HG02759 (cell line): Measurements from ENCODE around the gene DHRS13.
"Not testable (repeated sequence)": the region's sequence is repeated elsewhere in the genome, so short reads cannot be mapped to it uniquely, and the experiment has no call there.

ENCODE experiments used
- ATAC-seq: cut with Tn5 transposase; IDR thresholded peaks from one replicate; pipeline ENCODE4 v1.9.1; 2021; ENCODE audit warnings: mild to moderate bottlenecking, moderate library complexity; ENCODE audit not compliant: unreplicated experiment

Gene DHRS13

GRCh38 chr17:28883967-28884702 lies 18.7 kb downstream of the DHRS13 start:
- no peak for ATAC-seq

- ATAC-seq, result no peak
Measured at GRCh38 chr17:28882154-28882895, 20.6 kb downstream of the DHRS13 start.

- ATAC-seq, result no peak
Measured at GRCh38 chr17:28881533-28882056, 21.3 kb downstream of the DHRS13 start.

- ATAC-seq, result no peak
Measured at GRCh38 chr17:28880572-28880945, 22.3 kb downstream of the DHRS13 start.

- no peak for ATAC-seq
Measured at GRCh38 chr17:28879886-28880571, 22.9 kb downstream of the DHRS13 start.

- ATAC-seq, result no peak
Measured at GRCh38 chr17:28878981-28879380, 23.9 kb downstream of the DHRS13 start.

- ATAC-seq, result no peak
Measured at GRCh38 chr17:28878158-28878910, 24.5 kb downstream of the DHRS13 start.

GRCh38 chr17:28877150-28877711 lies 25.6 kb downstream of the DHRS13 start:
- not testable (repeated sequence) for ATAC-seq

GRCh38 chr17:28875848-28876550 lies 26.9 kb downstream of the DHRS13 start:
- ATAC-seq, result no peak

GRCh38 chr17:28874750-28875149 lies 28.1 kb downstream of the DHRS13 start:
- no peak for ATAC-seq

- no peak for ATAC-seq
Measured at GRCh38 chr17:28873839-28874238, 29.0 kb downstream of the DHRS13 start.

- ATAC-seq, result peak; percentile 84
Measured at GRCh38 chr17:28871056-28871579, 31.8 kb downstream of the DHRS13 start.

- ATAC-seq, result no peak
Measured at GRCh38 chr17:28867276-28867675, 35.6 kb downstream of the DHRS13 start.

GRCh38 chr17:28865946-28866752 lies 36.7 kb downstream of the DHRS13 start:
- ATAC-seq, result no peak

GRCh38 chr17:28864991-28865849 lies 37.7 kb downstream of the DHRS13 start:
- no peak for ATAC-seq

- no peak for ATAC-seq
Measured at GRCh38 chr17:28863953-28864352, 38.9 kb downstream of the DHRS13 start.

- no peak for ATAC-seq
Measured at GRCh38 chr17:28862561-28862960, 40.3 kb downstream of the DHRS13 start.
